ENCODE results near the gene ZNF469. TPM values are rescaled to one million over a fixed set of nuclear protein-coding genes. Genes with fewer than 3 reads are reported as not detected.

The ZNF469 gene
- polyA plus RNA-seq, 1 donor (not counting 4 experiments of a cell fraction or from before 2014, with no cell fraction given): not detected

DNA sequence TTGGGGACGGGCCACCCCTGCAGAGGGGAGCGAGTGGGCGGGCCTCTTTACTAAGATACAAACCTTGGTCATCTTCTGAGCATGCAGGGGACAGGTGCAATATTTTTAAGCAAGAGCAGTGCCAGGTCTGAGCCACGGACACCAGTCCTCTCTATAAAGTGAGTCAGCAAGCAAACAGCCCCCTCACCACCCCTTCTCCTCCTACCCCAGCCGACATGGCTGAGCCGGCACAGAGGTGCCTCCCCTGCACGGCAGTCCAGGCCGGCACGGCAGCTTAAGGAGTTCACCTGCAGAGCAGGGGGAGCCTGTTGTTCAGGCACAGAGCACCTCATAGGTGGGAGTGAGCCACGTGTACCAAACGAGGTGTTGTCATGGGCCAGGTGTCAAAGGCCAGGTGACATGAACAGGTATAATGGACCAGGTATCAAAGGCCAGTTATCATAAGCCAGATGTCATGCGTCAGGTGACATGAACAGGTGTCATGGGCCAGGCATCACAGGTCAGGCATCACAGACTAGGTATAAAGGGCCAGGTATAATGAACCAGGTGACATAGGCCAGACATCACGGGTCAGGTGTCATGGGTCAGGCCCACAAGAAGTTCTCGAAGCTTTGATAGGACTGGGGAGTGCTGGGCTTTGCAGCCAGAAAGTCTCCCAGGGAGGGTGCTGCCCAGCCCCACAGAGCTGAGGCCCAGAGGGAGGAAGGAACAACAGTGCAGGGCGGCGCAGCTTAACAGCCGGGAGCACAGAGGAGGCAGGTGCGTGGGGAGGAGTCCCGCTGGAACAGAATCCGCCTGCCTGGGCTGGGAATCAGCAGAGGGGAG is 42.6 kb upstream of the ZNF469 start:
- Histone ChIP-seq H3K9me1 (ENCODE audit: control insufficient read depth, extremely low read depth, insufficient read depth, low read length) (no peaks in the 10 kb centered on the region), H3K4me1 (ENCODE audit: control insufficient read depth, extremely low read depth, insufficient read depth, low read length) (no peaks in the 10 kb centered on the region), H3K9me3 (ENCODE audit: control insufficient read depth, low read depth, low read length) (no peaks in the 10 kb centered on the region), H3K27ac (ENCODE audit: control insufficient read depth, insufficient read depth, low read length) (no peak overlapping the region), H3K79me2 (ENCODE audit: control insufficient read depth, insufficient read depth, low read length) (no peaks in the 10 kb centered on the region), H2AFZ (ENCODE audit: control insufficient read depth, low read length) (no peak overlapping the region), H3K9ac (ENCODE audit: control insufficient read depth, extremely low read depth, insufficient read depth, low read length) (no peak overlapping the region), H4K20me1 (ENCODE audit: control insufficient read depth, extremely low read depth, insufficient read depth, low read length) (no peaks in the 10 kb centered on the region), H3K27me3 (ENCODE audit: control insufficient read depth, extremely low read depth, insufficient read depth, low read length) (peaks cover 13% of the 10 kb centered on the region), H3K36me3 (ENCODE audit: control insufficient read depth in 2 of 2, extremely low read depth in 1 of 2, insufficient read depth in 2 of 2, low read length in 2 of 2) (no peaks in the 10 kb centered on the region), H3K4me2 (ENCODE audit: control insufficient read depth, extremely low read depth, insufficient read depth, low read depth, low read length) (no peak overlapping the region), H3K4me3 (ENCODE audit: control insufficient read depth in 2 of 3, extremely low read depth in 1 of 3, insufficient read depth in 2 of 3, low read depth in 1 of 3, low read length in 3 of 3) (no peak overlapping the region)
- no peak for FAIRE-seq
- TF ChIP-seq EZH2 (IDR thresholded peaks at IDR 0.05; ENCODE audit: low read length): no peak
- TF ChIP-seq, protein P1, sequence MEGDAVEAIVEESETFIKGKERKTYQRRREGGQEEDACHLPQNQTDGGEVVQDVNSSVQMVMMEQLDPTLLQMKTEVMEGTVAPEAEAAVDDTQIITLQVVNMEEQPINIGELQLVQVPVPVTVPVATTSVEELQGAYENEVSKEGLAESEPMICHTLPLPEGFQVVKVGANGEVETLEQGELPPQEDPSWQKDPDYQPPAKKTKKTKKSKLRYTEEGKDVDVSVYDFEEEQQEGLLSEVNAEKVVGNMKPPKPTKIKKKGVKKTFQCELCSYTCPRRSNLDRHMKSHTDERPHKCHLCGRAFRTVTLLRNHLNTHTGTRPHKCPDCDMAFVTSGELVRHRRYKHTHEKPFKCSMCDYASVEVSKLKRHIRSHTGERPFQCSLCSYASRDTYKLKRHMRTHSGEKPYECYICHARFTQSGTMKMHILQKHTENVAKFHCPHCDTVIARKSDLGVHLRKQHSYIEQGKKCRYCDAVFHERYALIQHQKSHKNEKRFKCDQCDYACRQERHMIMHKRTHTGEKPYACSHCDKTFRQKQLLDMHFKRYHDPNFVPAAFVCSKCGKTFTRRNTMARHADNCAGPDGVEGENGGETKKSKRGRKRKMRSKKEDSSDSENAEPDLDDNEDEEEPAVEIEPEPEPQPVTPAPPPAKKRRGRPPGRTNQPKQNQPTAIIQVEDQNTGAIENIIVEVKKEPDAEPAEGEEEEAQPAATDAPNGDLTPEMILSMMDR (optimal IDR thresholded peaks at IDR 0.05 in 1 of 3, IDR thresholded peaks at IDR 0.05 in 1 of 3, conservative IDR thresholded peaks at IDR 0.05 in 1 of 3; ENCODE audit: extremely low read depth in 1 of 3, insufficient read depth in 2 of 3, low read length in 3 of 3): no peak
- DNase-seq (ENCODE audit: low read depth, low spot score): no peak
- dilution Hi-C loops (cut with MboI; ENCODE audit: extremely low pct_ligation_motif_present, low sequenced_read_pairs): no loop called here

DNA sequence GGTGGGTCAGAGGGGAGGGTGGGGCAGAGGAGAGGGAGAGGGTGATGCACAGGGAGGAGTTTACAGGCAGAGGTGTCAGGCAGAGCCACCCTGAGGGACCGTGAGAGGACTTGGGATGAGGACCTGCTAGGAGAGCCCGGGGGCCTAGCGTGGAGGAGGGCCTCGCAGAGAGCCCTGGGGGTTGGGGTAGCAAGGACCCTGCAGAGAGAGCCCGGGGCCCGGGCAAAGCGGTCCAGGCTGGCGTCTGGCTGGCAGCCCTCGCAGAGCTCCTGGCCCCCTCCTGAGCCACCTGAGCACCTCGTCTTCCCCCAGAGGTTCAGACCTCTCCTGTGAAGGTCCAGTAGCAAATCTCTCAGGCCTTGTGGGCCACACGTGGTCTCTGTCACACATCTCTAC is 42.0 kb upstream of the ZNF469 start:
- H3K9ac ChIP-seq (ENCODE audit: control insufficient read depth, extremely low read depth, insufficient read depth, low read length): no peak overlapping the region
- no peak for DNase-seq (ENCODE audit: low read depth, low spot score)
- no peak for FAIRE-seq
- no peaks in the 10 kb centered on the region for H3K36me3 ChIP-seq (ENCODE audit: control insufficient read depth in 2 of 2, extremely low read depth in 1 of 2, insufficient read depth in 2 of 2, low read length in 2 of 2)
- H4K20me1 ChIP-seq (ENCODE audit: control insufficient read depth, extremely low read depth, insufficient read depth, low read length): no peaks in the 10 kb centered on the region
- dilution Hi-C loops (cut with MboI; ENCODE audit: extremely low pct_ligation_motif_present, low sequenced_read_pairs): no loop called here
- H3K4me2 ChIP-seq (ENCODE audit: control insufficient read depth, extremely low read depth, insufficient read depth, low read depth, low read length): no peak overlapping the region
- no peak overlapping the region for H3K4me3 ChIP-seq (ENCODE audit: control insufficient read depth in 2 of 3, extremely low read depth in 1 of 3, insufficient read depth in 2 of 3, low read depth in 1 of 3, low read length in 3 of 3)
- no peaks in the 10 kb centered on the region for H3K79me2 ChIP-seq (ENCODE audit: control insufficient read depth, insufficient read depth, low read length)
- no peak for TF ChIP-seq EZH2 (IDR thresholded peaks at IDR 0.05; ENCODE audit: low read length)
- TF ChIP-seq, protein P1 (optimal IDR thresholded peaks at IDR 0.05 in 1 of 3, IDR thresholded peaks at IDR 0.05 in 1 of 3, conservative IDR thresholded peaks at IDR 0.05 in 1 of 3; ENCODE audit: extremely low read depth in 1 of 3, insufficient read depth in 2 of 3, low read length in 3 of 3): no peak
- no peaks in the 10 kb centered on the region for H3K4me1 ChIP-seq (ENCODE audit: control insufficient read depth, extremely low read depth, insufficient read depth, low read length)
- H3K9me1 ChIP-seq (ENCODE audit: control insufficient read depth, extremely low read depth, insufficient read depth, low read length): no peaks in the 10 kb centered on the region
- H3K27me3 ChIP-seq (ENCODE audit: control insufficient read depth, extremely low read depth, insufficient read depth, low read length): peaks cover 13% of the 10 kb centered on the region
- no peak overlapping the region for H2AFZ ChIP-seq (ENCODE audit: control insufficient read depth, low read length)
- no peaks in the 10 kb centered on the region for H3K9me3 ChIP-seq (ENCODE audit: control insufficient read depth, low read depth, low read length)
- no peak overlapping the region for H3K27ac ChIP-seq (ENCODE audit: control insufficient read depth, insufficient read depth, low read length)
